Measurements from ENCODE around the gene ELF4.

The ELF4 gene

GRCh38 chrX:130144509-130144908 lies 34.2 kb upstream of the ELF4 start:
- POLR2A ChIA-PET: no interaction called here
- TF ChIP-seq CTCF (IDR thresholded peaks at IDR 0.05; ENCODE audit: control extremely low read depth, extremely low read depth, low read depth, missing control alignments): no peak
- CTCF ChIA-PET: interaction anchor here (0.6 to 1.6 kb wide), 4 partner anchors 11 to 84 kb away, joined by 3 to 6 read pairs (median 4); no protein-coding TSS in a partner anchor
- no peak for DNase-seq (ENCODE audit: extremely low spot score)

DNA sequence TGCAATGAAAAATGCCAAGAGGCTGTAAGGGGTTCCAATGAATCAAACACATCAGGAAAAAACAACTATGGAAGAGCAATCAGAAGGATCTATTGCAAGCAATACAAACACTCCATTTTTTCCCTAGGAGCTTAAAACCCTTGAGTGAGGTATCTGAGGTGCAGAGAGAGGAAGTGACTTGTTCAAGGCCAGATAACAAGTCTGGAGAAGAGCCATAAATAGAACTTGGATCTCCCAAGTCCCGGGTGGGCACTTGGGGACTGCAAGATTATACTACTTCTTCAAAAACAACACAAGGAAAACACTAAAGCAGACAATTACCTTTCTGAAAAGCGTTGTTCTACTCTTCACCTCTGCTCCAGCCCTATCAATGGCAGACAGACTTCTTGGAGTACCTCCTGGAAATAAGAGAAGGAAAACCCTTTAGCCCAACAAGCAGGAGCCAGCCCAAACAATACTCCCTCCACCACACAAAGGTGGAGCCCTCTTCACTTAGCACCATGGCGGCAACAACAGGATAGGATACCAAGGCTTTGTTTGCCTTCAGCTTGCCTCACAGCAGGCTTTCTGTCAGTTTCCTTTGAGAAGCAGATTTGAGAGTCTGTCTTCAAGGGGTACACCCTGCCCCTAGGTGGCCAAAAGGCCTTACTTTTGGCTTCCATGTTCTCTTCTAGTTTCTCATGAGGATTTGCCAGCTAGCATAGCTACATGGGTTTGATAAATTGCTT lies 29.3 kb upstream of the ELF4 start:
- ChIA-PET CTCF (interaction anchor here (1.2 to 1.4 kb wide), 2 partner anchors 9 to 53 kb away, joined by 3 to 5 read pairs; no protein-coding TSS in a partner anchor), POLR2A (no interaction called here)
- TF ChIP-seq CTCF (IDR thresholded peaks at IDR 0.05; ENCODE audit: control extremely low read depth, extremely low read depth, low read depth, missing control alignments): no peak
- DNase-seq (ENCODE audit: extremely low spot score): no peak

GRCh38 chrX:130136961-130137360 lies 26.7 kb upstream of the ELF4 start:
- no peak for DNase-seq (ENCODE audit: extremely low spot score)
- ChIA-PET CTCF (interaction anchor here (1.0 to 1.3 kb wide), 2 partner anchors 27 to 76 kb away, joined by 3 read pairs; no protein-coding TSS in a partner anchor), POLR2A (no interaction called here)
- TF ChIP-seq CTCF (IDR thresholded peaks at IDR 0.05; ENCODE audit: control extremely low read depth, extremely low read depth, low read depth, missing control alignments): no peak

GRCh38 chrX:130136496-130136895 lies 26.2 kb upstream of the ELF4 start:
- TF ChIP-seq CTCF (IDR thresholded peaks at IDR 0.05; ENCODE audit: control extremely low read depth, extremely low read depth, low read depth, missing control alignments): no peak
- POLR2A ChIA-PET: no interaction called here
- DNase-seq (ENCODE audit: extremely low spot score): no peak
- CTCF ChIA-PET: interaction anchor here (1.0 to 1.3 kb wide), 2 partner anchors 28 to 76 kb away, joined by 3 read pairs; no protein-coding TSS in a partner anchor

- ChIA-PET POLR2A (no interaction called here), CTCF (interaction anchor here (0.9 to 1.4 kb wide), 4 partner anchors 9 to 51 kb away, joined by 3 to 5 read pairs (median 3); no protein-coding TSS in a partner anchor)
- DNase-seq (ENCODE audit: extremely low spot score): no peak
- TF ChIP-seq CTCF (IDR thresholded peaks at IDR 0.05; ENCODE audit: control extremely low read depth, extremely low read depth, low read depth, missing control alignments): no peak
Observed at GRCh38 chrX:130130990-130131389, 20.7 kb upstream of the ELF4 start.

- DNase-seq (ENCODE audit: extremely low spot score): no peak
- POLR2A ChIA-PET: no interaction called here
- CTCF ChIA-PET: no interaction called here
- no peak for TF ChIP-seq CTCF (IDR thresholded peaks at IDR 0.05; ENCODE audit: control extremely low read depth, extremely low read depth, low read depth, missing control alignments)
Observed at GRCh38 chrX:130125091-130125874, 15.0 kb upstream of the ELF4 start.

All from GM10248 (cell line).